ENCODE measurements around the gene CD3G. TPM values are rescaled to one million over a fixed set of nuclear protein-coding genes. Genes with fewer than 3 reads are reported as not detected.

The CD3G gene
- total RNA-seq, 2 donors from 2014 or later: not detected

GRCh38 chr11:118380571-118380970, 36.4 kb downstream of the CD3G start:
- Mint-ChIP-seq H3K4me3 (no peak overlapping the region), H3K36me3 (ENCODE audit: low read depth) (peaks cover 49% of the 10 kb centered on the region)

GRCh38 chr11:118382954-118383353, 38.8 kb downstream of the CD3G start:
- Mint-ChIP-seq H3K9me3 (no peaks in the 10 kb centered on the region), H3K36me3 (ENCODE audit: low read depth) (peaks cover 54% of the 10 kb centered on the region)

More at GRCh38 chr11:118380571-118380970, 36.4 kb downstream of the CD3G start:
- Histone ChIP-seq H3K9ac (ENCODE audit: extremely low read depth, low read length, poor library complexity, severe bottlenecking) (peak overlapping the region; percentile 31), H3K27ac (ENCODE audit: low read depth, low read length) (no peak overlapping the region), H3K4me3 (ENCODE audit: low read length) (no peak overlapping the region), H3K9me3 (ENCODE audit: control insufficient read depth, low read length) (no peaks in the 10 kb centered on the region), H3K27me3 (ENCODE audit: control insufficient read depth, insufficient read depth, low read length, poor library complexity, severe bottlenecking) (no peaks in the 10 kb centered on the region), H3K4me1 (ENCODE audit: control insufficient read depth, insufficient read depth, low read length) (peaks cover 7% of the 10 kb centered on the region), H3K36me3 (ENCODE audit: control insufficient read depth, insufficient read depth, low read length) (peaks cover 68% of the 10 kb centered on the region)
- H3K27ac Mint-ChIP-seq: no peak overlapping the region
- no peak for TF ChIP-seq CTCF (conservative IDR thresholded peaks at IDR 0.05)
- DNase-seq: no peak
- H3K27me3 Mint-ChIP-seq (ENCODE audit: insufficient read depth): no peaks in the 10 kb centered on the region
- peaks cover 10% of the 10 kb centered on the region for H3K4me1 Mint-ChIP-seq
- no peaks in the 10 kb centered on the region for H3K9me3 Mint-ChIP-seq

GRCh38 chr11:118383657-118384056, 39.5 kb downstream of the CD3G start:
- Mint-ChIP-seq H3K9me3 (no peaks in the 10 kb centered on the region), H3K27me3 (ENCODE audit: insufficient read depth) (no peaks in the 10 kb centered on the region), H3K4me3 (no peak overlapping the region), H3K4me1 (peaks cover 10% of the 10 kb centered on the region), H3K36me3 (ENCODE audit: low read depth) (peaks cover 57% of the 10 kb centered on the region), H3K27ac (no peak overlapping the region)
- H3K4me3 ChIP-seq (ENCODE audit: low read length): no peak overlapping the region
- peaks cover 78% of the 10 kb centered on the region for H3K36me3 ChIP-seq (ENCODE audit: control insufficient read depth, insufficient read depth, low read length)
- H3K9ac ChIP-seq (ENCODE audit: extremely low read depth, low read length, poor library complexity, severe bottlenecking): no peak overlapping the region
- peaks cover 7% of the 10 kb centered on the region for H3K4me1 ChIP-seq (ENCODE audit: control insufficient read depth, insufficient read depth, low read length)
- WGBS, 2 experiments (ENCODE audit: insufficient coverage in 1 of 2, insufficient read length in 1 of 2): 73% methylated on average over 2 of the region's 3 CpGs; no CpG with 5 or more reads in 1 of the 2 experiments
- no peak overlapping the region for H3K27ac ChIP-seq (ENCODE audit: low read depth, low read length)
- no peaks in the 10 kb centered on the region for H3K27me3 ChIP-seq (ENCODE audit: control insufficient read depth, insufficient read depth, low read length, poor library complexity, severe bottlenecking)
- DNase-seq: no peak
- no peaks in the 10 kb centered on the region for H3K9me3 ChIP-seq (ENCODE audit: control insufficient read depth, low read length)
- no peak for TF ChIP-seq CTCF (conservative IDR thresholded peaks at IDR 0.05)

More at GRCh38 chr11:118382954-118383353, 38.8 kb downstream of the CD3G start:
- peak overlapping the region; percentile 82 for H3K27ac Mint-ChIP-seq
- 94 to 95% methylated on average over 2 to 3 of the region's 3 CpGs for WGBS, 2 experiments (ENCODE audit: insufficient coverage in 1 of 2, insufficient read length in 1 of 2)
- Histone ChIP-seq H3K36me3 (ENCODE audit: control insufficient read depth, insufficient read depth, low read length) (peaks cover 76% of the 10 kb centered on the region), H3K27me3 (ENCODE audit: control insufficient read depth, insufficient read depth, low read length, poor library complexity, severe bottlenecking) (no peaks in the 10 kb centered on the region), H3K9ac (ENCODE audit: extremely low read depth, low read length, poor library complexity, severe bottlenecking) (peak overlapping the region; percentile 17), H3K4me3 (ENCODE audit: low read length) (no peak overlapping the region), H3K27ac (ENCODE audit: low read depth, low read length) (no peak overlapping the region), H3K9me3 (ENCODE audit: control insufficient read depth, low read length) (no peaks in the 10 kb centered on the region), H3K4me1 (ENCODE audit: control insufficient read depth, insufficient read depth, low read length) (peaks cover 7% of the 10 kb centered on the region)
- peaks cover 10% of the 10 kb centered on the region for H3K4me1 Mint-ChIP-seq
- no peak for DNase-seq
- TF ChIP-seq CTCF (conservative IDR thresholded peaks at IDR 0.05): no peak
- H3K27me3 Mint-ChIP-seq (ENCODE audit: insufficient read depth): no peaks in the 10 kb centered on the region
- H3K4me3 Mint-ChIP-seq: no peak overlapping the region

Measured in endodermal cell (in vitro differentiated cells).